GM12801 (cell line): ENCODE data around the gene CERK.

Experiments used
- TF ChIP-seq, protein P1 (sequence below): IDR thresholded peaks from one replicate; pipeline ENCODE4 v1.5.1; 2011; ENCODE audit warnings: control low read depth; ENCODE audit not compliant: insufficient read length; ENCODE audit errors: extremely low read depth

The CERK gene

GRCh38 chr22:46681010-46681409, 57.0 kb downstream of the CERK start:
- TF ChIP-seq, protein P1, sequence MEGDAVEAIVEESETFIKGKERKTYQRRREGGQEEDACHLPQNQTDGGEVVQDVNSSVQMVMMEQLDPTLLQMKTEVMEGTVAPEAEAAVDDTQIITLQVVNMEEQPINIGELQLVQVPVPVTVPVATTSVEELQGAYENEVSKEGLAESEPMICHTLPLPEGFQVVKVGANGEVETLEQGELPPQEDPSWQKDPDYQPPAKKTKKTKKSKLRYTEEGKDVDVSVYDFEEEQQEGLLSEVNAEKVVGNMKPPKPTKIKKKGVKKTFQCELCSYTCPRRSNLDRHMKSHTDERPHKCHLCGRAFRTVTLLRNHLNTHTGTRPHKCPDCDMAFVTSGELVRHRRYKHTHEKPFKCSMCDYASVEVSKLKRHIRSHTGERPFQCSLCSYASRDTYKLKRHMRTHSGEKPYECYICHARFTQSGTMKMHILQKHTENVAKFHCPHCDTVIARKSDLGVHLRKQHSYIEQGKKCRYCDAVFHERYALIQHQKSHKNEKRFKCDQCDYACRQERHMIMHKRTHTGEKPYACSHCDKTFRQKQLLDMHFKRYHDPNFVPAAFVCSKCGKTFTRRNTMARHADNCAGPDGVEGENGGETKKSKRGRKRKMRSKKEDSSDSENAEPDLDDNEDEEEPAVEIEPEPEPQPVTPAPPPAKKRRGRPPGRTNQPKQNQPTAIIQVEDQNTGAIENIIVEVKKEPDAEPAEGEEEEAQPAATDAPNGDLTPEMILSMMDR = no peak

GRCh38 chr22:46679706-46680269, 58.3 kb downstream of the CERK start:
- TF ChIP-seq, protein P1 = no peak

DNA sequence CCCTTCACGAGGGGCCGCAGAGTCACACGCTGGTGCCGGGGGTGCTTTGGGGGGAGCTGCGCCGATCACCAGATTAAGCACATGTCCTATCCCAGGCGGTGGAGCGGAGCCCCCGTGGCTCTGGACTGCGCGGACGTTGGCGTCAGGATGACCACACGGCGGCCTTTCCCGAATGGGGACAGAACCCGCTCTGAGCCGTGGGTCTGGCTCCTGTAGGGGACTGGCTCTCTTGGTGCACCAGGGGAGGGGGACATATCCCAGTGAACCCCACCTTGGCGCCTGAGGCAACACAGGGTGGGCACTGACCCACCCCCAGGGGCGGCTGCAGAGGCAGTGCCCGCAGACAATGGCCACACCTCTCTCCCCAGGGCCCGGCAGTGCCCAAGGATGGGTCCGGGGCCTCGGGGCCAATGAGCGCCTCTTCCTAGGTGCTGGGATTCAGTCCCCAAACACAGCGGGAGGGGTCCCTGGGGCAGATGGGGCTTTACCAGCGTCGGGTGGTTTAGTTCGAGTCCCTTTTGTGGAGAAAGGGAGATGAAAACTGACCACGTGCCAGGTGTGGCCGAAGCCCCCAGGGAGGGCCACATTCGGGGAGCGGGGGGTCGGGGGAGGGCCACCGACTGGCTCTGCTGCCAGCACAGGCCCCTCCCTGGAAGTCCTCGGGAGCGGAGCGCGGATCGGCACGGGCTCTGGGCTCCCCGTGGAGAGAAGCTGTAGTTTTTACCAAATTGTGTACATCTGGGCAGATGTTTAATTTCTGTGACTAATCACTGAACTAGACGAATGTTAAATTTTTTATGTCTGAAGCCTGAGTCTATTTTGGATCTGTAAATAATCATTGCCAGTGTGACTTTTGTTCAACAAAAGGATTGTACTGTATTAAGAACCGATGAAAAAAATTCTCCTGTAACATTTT, 59.0 kb downstream of the CERK start:
- TF ChIP-seq, protein P1 = no peak

DNA sequence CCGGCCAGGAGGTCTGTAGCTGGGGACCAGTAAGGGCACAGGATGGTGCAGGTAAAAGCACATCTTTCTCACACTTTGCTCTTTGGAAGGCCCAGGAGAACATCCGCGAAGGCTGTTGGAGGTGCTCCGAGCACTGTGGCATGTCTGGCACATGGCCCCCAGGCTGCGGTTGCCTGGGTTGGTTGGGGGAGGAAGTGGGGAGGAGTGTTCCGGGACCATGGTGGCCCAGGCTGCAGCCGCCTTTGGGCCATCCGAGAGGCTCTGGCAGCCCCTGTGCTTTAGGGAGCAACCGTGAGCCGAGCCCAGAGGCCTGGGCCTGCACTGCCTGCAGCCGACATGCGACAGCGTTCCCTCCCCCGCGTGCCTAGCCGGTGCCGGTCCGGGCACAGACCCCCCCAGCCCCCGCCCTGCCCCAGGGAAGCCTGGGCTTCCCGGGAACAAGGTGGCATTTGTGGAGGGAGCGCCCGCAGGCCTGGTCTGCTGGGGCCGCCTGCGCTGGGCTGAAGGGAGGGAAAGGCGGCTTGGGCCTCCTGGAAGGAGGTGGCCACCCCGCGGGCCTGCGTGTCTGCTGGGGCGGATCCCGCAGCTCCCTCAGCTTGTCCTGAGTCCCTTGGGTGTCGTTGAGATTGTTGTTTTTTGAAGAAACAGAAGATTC, 59.9 kb downstream of the CERK start:
- TF ChIP-seq, protein P1 = no peak

- TF ChIP-seq, protein P1 = no peak
Observed at GRCh38 chr22:46677323-46678002, 60.6 kb downstream of the CERK start.

DNA sequence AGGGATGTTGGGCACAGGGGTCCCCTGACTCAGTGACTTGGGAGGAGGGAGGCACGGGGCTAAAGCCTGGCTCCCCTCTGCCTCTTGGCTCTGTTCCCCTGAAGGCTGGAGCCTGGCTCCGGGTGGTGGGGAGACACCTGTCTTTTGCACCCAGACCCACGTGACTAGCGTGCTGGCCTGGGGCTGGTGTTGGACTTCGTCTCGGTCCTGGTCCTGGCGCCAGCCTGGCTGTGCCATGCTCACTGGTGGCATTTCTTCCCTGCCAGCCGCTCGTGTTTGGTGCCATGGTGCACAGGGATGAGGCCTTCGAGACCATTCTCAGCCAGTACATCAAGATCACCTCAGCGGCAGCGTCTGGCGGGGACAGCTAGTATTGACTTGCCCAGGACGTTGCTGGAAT, 61.2 kb downstream of the CERK start:
- TF ChIP-seq, protein P1 = no peak

DNA sequence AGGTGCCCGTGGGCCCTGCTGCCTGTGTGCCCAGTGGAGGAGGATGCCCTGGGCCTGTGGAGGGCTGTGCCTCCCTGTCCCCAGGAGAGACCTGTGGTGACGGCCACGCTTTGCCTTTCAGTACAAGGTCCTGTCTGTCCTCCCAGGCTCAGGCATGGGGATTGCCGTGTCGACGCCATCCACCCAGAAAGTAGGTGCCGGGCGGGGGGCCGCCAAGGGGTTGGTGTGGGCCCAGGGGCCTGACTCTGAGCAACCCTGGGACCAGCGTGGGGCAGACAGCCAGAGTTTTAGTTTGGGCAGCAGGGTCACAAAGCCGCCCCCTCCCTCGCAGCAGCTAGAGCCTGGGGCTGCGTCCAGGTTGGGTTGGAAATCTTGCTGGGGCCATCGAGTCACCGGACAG, 61.6 kb downstream of the CERK start:
- TF ChIP-seq, protein P1 = no peak
